Esophagus muscularis mucosa (tissue), 4 donors: ENCODE results near the gene BICD1. TPM values are rescaled to one million over a fixed set of nuclear protein-coding genes. Genes with fewer than 3 reads are reported as not detected.
A peak's percentile ranks its signal among the peaks of the same experiment; 100 is the strongest.
"Not testable (repeated sequence)": the region's sequence is repeated elsewhere in the genome, so short reads cannot be mapped to it uniquely, and the experiment has no call there.

Experiments used
- DNase-seq: peaks from one replicate; pipeline ENCODE4 v3.0.0-alpha.2; 2017; ENCODE audit errors: extremely low spot score
- H3K27ac ChIP-seq, 4 donors: fragments of 200-600 bp; sonication (generic); replicated peaks in 1 of 4; 1 replicate in 3 of 4; 2 replicates in 1 of 4; pipeline ENCODE4 v1.5.1; 2016 to 2019; ENCODE audit warnings: mild to moderate bottlenecking in 1 of 4
- H3K27me3 ChIP-seq, 4 donors: fragments of 200-600 bp; sonication (generic); one replicate each; pipeline versions ENCODE4 v1.5.1 to v1.6.0; 2016 to 2019
- H3K36me3 ChIP-seq, 4 donors: fragments of 200-600 bp; sonication (generic); one replicate each; pipeline ENCODE4 v1.5.1; 2016 to 2019
- H3K4me1 ChIP-seq, 4 donors: fragments of 200-600 bp; sonication (generic); one replicate each; pipeline ENCODE4 v1.5.1; 2016 to 2019
- H3K4me3 ChIP-seq, 4 donors: fragments of 200-600 bp; sonication (generic); 1 replicate in 2 of 4; 2 replicates in 2 of 4; pipeline ENCODE4 v1.5.1; 2016 to 2019; ENCODE audit warnings: mild to moderate bottlenecking in 4 of 4, moderate library complexity in 1 of 4
- H3K9me3 ChIP-seq, 4 donors: fragments of 200-600 bp; sonication (generic); 1 replicate in 3 of 4; 2 replicates in 1 of 4; pipeline ENCODE4 v1.5.1; 2016 to 2019
- CTCF ChIP-seq, 3 experiments: fragments of 200-600 bp in 2 of 3; fragments of 450-650 bp in 1 of 3; sonication (generic) in 2 of 3; IDR thresholded peaks; one replicate each; pipeline ENCODE4 v1.5.1; 2017 to 2019; ENCODE audit warnings: antibody characterized with exemption in 3 of 3, mild to moderate bottlenecking in 2 of 3, moderate library complexity in 1 of 3
- EP300 ChIP-seq: sonication (generic); formaldehyde crosslinking; IDR thresholded peaks from one replicate; pipeline ENCODE4 v1.6.1; 2017; ENCODE audit warnings: antibody characterized with exemption
- POLR2A ChIP-seq: fragments of 450-650 bp; IDR thresholded peaks from one replicate; pipeline ENCODE4 v1.6.1; 2017; ENCODE audit warnings: antibody characterized with exemption, moderate library complexity, mild to moderate bottlenecking, low read depth
- POLR2AphosphoS5 ChIP-seq, 2 donors: sonication (generic); formaldehyde crosslinking; IDR thresholded peaks; one replicate each; pipeline ENCODE4 v1.6.1; 2017; ENCODE audit warnings: antibody characterized with exemption in 2 of 2
- WGBS: methylation state at CpG from one replicate; pipeline ENCODE4 v1.1.5; 2018; 5-methylcytosine and 5-hydroxymethylcytosine counted together
- intact Hi-C: fragments of 100-400 bp; cut with DNase I; formaldehyde crosslinking; loops from one replicate; pipeline ENCODE4 v1.15.1; 2023
- total RNA-seq, 4 donors: library from RNA; depleted of rRNA; stranded (reverse); fragments of >200 nt; gene quantifications; one replicate each; pipeline versions ENCODE4 v1.1.0 to v1.2.1, GENCODE V29; 2016

The BICD1 gene
- total RNA-seq, 4 donors from 2014 or later: 6.8 to 14.1 (median 10.2) TPM

- no peaks in the 10 kb centered on the region for H3K36me3 ChIP-seq
- intact Hi-C loops: no loop called here
- 80% methylated on average over 5 of the region's 5 CpGs for WGBS
- DNase-seq: no peak
- no peak overlapping the region for H3K4me3 ChIP-seq
- no peaks in the 10 kb centered on the region for H3K9me3 ChIP-seq
- no peaks in the 10 kb centered on the region for H3K4me1 ChIP-seq
- H3K27ac ChIP-seq: no peak overlapping the region
- H3K27me3 ChIP-seq: no peaks in the 10 kb centered on the region
- TF ChIP-seq POLR2AphosphoS5 (IDR thresholded peaks at IDR 0.05) (no peak), EP300 (no peak), POLR2A (no peak), CTCF (IDR thresholded peaks at IDR 0.05) (no peak)
Observed at GRCh38 chr12:32226768-32227167, 120.1 kb downstream of the BICD1 start.

- 83% methylated on average over 4 of the region's 4 CpGs for WGBS
- DNase-seq: no peak
- Histone ChIP-seq H3K27ac (no peak overlapping the region), H3K27me3 (no peaks in the 10 kb centered on the region), H3K4me1 (no peaks in the 10 kb centered on the region), H3K4me3 (no peak overlapping the region), H3K36me3 (no peaks in the 10 kb centered on the region), H3K9me3 (no peaks in the 10 kb centered on the region)
- no peak for TF ChIP-seq CTCF (IDR thresholded peaks at IDR 0.05)
- no peak for TF ChIP-seq POLR2AphosphoS5 (IDR thresholded peaks at IDR 0.05)
- no peak for TF ChIP-seq POLR2A
- TF ChIP-seq EP300: no peak
- intact Hi-C loops: no loop called here
Observed at GRCh38 chr12:32229971-32230612, 123.4 kb downstream of the BICD1 start.

- Histone ChIP-seq H3K4me3 (no peak overlapping the region), H3K36me3 (no peaks in the 10 kb centered on the region), H3K27ac (no peak overlapping the region), H3K4me1 (no peaks in the 10 kb centered on the region), H3K9me3 (no peaks in the 10 kb centered on the region), H3K27me3 (no peaks in the 10 kb centered on the region)
- 83% methylated on average over 3 of the region's 3 CpGs for WGBS
- intact Hi-C loops: no loop called here
- TF ChIP-seq POLR2A: no peak
- no peak for TF ChIP-seq CTCF (IDR thresholded peaks at IDR 0.05)
- TF ChIP-seq EP300: no peak
- TF ChIP-seq POLR2AphosphoS5 (IDR thresholded peaks at IDR 0.05): no peak
- DNase-seq: peak; percentile 72
Observed at GRCh38 chr12:32230613-32230993, 124.0 kb downstream of the BICD1 start.

- 94% methylated on average over 2 of the region's 2 CpGs for whole genome bisulfite sequencing
- H3K9me3 ChIP-seq, intact Hi-C loops, H3K27me3 ChIP-seq, DNase-seq, H3K4me1 ChIP-seq, H3K27ac ChIP-seq, H3K36me3 ChIP-seq, H3K4me3 ChIP-seq: not testable (repeated sequence)
Observed at GRCh38 chr12:32231361-32231760, 124.7 kb downstream of the BICD1 start.

- Histone ChIP-seq H3K4me1 (no peaks in the 10 kb centered on the region), H3K9me3 (peaks cover 0 to 10% (median 8%) of the 10 kb centered on the region in 4 donors), H3K4me3 (no peak overlapping the region), H3K36me3 (peaks cover 0 to 5% (median 3%) of the 10 kb centered on the region in 4 donors), H3K27ac (no peak overlapping the region), H3K27me3 (no peaks in the 10 kb centered on the region)
- TF ChIP-seq CTCF (IDR thresholded peaks at IDR 0.05): no peak
- no peak for TF ChIP-seq POLR2AphosphoS5 (IDR thresholded peaks at IDR 0.05)
- no peak for TF ChIP-seq EP300
- no peak for TF ChIP-seq POLR2A
- 86% methylated on average over 3 of the region's 3 CpGs for WGBS
- no peak for DNase-seq
- intact Hi-C loops: no loop called here
Observed at GRCh38 chr12:32233568-32233967, 126.9 kb downstream of the BICD1 start.
